Measurements from ENCODE around the gene PLPP6.
"Not testable (repeated sequence)": the region's sequence is repeated elsewhere in the genome, so short reads cannot be mapped to it uniquely, and the experiment has no call there.

Gene PLPP6

GRCh38 chr9:4662108-4662988, at the start of gene PLPP6:
TSS of gene PLPP6 (plus strand) at chr9:4662294. CDS start at chr9:4662376, 82 bp downstream.
- peak; percentile 45 to 53 for DNase-seq (ENCODE audit: low read depth in 1 of 2, low spot score in 1 of 2)

GRCh38 chr9:4614627-4615026, 47.5 kb upstream of the PLPP6 start:
- DNase-seq (ENCODE audit: low read depth in 1 of 2, low spot score in 1 of 2), result no peak

- no peak for DNase-seq (ENCODE audit: low read depth in 1 of 2, low spot score in 1 of 2)
Measured at GRCh38 chr9:4615251-4615650, 46.8 kb upstream of the PLPP6 start.

- DNase-seq (ENCODE audit: low read depth in 1 of 2, low spot score in 1 of 2), result no peak
Measured at GRCh38 chr9:4615778-4616177, 46.3 kb upstream of the PLPP6 start.

GRCh38 chr9:4617752-4618151, 44.3 kb upstream of the PLPP6 start:
- no peak for DNase-seq (ENCODE audit: low read depth in 1 of 2, low spot score in 1 of 2)

GRCh38 chr9:4618700-4619099, 43.4 kb upstream of the PLPP6 start:
- no peak for DNase-seq (ENCODE audit: low read depth in 1 of 2, low spot score in 1 of 2)

GRCh38 chr9:4620057-4620765, 41.9 kb upstream of the PLPP6 start:
- DNase-seq (ENCODE audit: low read depth in 1 of 2, low spot score in 1 of 2), result no peak

GRCh38 chr9:4620881-4621555, 41.1 kb upstream of the PLPP6 start:
- DNase-seq (ENCODE audit: low read depth in 1 of 2, low spot score in 1 of 2), result no peak

GRCh38 chr9:4622016-4622415, 40.1 kb upstream of the PLPP6 start:
- no peak for DNase-seq (ENCODE audit: low read depth in 1 of 2, low spot score in 1 of 2)

- DNase-seq (ENCODE audit: low read depth in 1 of 2, low spot score in 1 of 2), result no peak
Measured at GRCh38 chr9:4630836-4631235, 31.3 kb upstream of the PLPP6 start.

GRCh38 chr9:4638968-4639367, 23.1 kb upstream of the PLPP6 start:
- no peak for DNase-seq (ENCODE audit: low read depth in 1 of 2, low spot score in 1 of 2)

GRCh38 chr9:4639420-4639819, 22.7 kb upstream of the PLPP6 start:
- DNase-seq (ENCODE audit: low read depth in 1 of 2, low spot score in 1 of 2), result no peak

- DNase-seq (ENCODE audit: low read depth in 1 of 2, low spot score in 1 of 2), result peak in 1 of 2 donors; percentile 18
Measured at GRCh38 chr9:4640027-4640426, 22.1 kb upstream of the PLPP6 start.

- no peak for DNase-seq (ENCODE audit: low read depth in 1 of 2, low spot score in 1 of 2)
Measured at GRCh38 chr9:4642351-4642750, 19.7 kb upstream of the PLPP6 start.

- DNase-seq (ENCODE audit: low read depth in 1 of 2, low spot score in 1 of 2), result no peak
Measured at GRCh38 chr9:4654084-4654483, 8.0 kb upstream of the PLPP6 start.

GRCh38 chr9:4654538-4654937, 7.6 kb upstream of the PLPP6 start:
- no peak for DNase-seq (ENCODE audit: low read depth in 1 of 2, low spot score in 1 of 2)

GRCh38 chr9:4656196-4656595, 5.9 kb upstream of the PLPP6 start:
- DNase-seq (ENCODE audit: low read depth in 1 of 2, low spot score in 1 of 2), result not testable (repeated sequence)

GRCh38 chr9:4656621-4657020, 5.5 kb upstream of the PLPP6 start:
- no peak for DNase-seq (ENCODE audit: low read depth in 1 of 2, low spot score in 1 of 2)

GRCh38 chr9:4657426-4658159, 4.5 kb upstream of the PLPP6 start:
- DNase-seq (ENCODE audit: low read depth in 1 of 2, low spot score in 1 of 2), result no peak

- not testable (repeated sequence) for DNase-seq (ENCODE audit: low read depth in 1 of 2, low spot score in 1 of 2)
Measured at GRCh38 chr9:4660665-4661064, 1.4 kb upstream of the PLPP6 start.

- no peak for DNase-seq (ENCODE audit: low read depth in 1 of 2, low spot score in 1 of 2)
Measured at GRCh38 chr9:4661165-4661564, 929 bp upstream of the PLPP6 start.
